Measurements from ENCODE around the gene CAPN15.
A peak's percentile ranks its signal among the peaks of the same experiment; 100 is the strongest.

The CAPN15 gene

DNA sequence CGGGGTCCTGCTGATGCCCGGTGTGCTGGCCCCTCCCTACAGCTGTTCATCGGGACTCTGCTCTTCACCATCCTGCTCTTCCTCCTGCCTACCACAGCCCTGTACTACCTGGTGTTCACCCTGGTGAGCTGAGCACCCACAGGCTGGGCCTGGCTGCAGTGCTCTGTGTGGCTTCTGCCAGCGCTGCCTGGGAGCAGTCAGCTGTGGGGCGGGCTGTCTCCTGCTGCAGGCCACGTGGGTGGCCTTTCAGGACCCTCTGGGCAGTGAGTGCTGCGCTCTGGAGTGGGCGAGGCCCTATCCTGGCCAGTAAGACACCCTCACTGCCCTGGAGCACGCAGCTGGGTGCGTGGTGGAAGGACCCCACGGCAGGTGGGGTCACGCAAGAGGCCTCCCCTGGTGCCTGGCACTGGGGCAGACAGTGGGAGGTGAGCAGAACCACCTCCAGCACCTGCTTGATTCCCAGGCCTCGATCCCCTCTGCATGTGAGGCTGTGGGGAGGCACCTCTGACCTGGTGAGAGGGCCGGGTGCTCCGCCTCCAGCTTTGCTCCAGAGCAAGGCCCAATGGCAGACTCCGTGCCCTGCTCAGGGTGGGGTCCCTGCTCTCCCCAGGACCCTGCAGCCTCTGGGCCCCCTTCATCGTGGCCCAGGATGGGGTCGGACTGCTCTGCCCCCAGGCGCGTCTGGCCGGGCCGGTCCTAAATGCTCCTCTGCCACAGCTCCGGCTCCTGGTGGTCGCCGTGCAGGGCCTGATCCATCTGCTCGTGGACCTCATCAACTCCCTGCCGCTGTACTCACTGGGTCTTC lies 52.8 kb downstream of the CAPN15 start:
- no peak for DNase-seq

DNA sequence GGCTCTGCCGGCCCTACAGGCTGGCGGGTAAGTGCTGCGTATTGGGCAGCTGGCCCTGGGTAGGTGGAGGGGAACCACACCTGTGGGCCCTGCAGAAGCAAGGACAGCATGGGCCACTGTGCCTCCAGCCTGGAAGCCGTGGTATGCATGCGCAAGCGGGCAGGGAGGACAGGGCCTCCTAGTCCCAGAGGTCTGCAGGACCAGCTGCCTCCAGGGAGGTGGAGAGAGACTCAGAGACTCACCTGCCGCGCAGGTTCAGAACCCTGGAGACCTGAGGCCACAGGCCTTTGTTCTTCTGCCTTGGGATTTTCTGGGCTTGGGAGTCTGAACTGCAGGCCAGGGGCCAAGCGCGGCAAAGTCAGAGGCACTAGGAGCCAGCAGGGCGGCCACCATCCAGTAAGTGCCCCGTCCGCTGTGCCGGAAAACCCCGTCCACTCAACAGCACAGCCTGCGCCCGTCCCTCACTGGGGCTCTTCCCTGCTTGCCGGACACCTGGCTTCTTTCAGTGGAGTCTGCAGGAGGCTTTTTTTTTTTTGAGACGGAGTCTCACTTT lies 53.5 kb downstream of the CAPN15 start:
- no peak for DNase-seq

DNA sequence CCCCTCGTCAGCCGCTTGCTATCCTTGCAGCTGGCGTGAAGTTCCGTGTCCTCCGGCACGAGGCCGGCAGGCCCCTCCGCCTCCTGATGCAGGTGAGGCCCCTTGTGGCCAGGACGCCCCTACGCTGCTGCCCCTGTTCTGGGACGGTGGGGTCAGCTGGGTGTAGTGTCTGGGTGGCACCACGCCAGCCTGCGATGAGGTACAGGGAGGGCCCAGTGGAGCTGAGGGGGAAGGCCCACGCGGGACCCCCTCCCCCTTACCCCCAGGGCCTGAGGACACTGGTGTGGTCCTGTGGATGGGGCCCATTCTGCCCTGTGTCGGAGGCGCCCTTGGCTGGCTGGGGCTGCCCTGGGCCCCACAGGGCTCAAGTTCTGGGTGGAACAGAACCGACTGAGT lies 54.7 kb downstream of the CAPN15 start:
- no peak for DNase-seq

DNA sequence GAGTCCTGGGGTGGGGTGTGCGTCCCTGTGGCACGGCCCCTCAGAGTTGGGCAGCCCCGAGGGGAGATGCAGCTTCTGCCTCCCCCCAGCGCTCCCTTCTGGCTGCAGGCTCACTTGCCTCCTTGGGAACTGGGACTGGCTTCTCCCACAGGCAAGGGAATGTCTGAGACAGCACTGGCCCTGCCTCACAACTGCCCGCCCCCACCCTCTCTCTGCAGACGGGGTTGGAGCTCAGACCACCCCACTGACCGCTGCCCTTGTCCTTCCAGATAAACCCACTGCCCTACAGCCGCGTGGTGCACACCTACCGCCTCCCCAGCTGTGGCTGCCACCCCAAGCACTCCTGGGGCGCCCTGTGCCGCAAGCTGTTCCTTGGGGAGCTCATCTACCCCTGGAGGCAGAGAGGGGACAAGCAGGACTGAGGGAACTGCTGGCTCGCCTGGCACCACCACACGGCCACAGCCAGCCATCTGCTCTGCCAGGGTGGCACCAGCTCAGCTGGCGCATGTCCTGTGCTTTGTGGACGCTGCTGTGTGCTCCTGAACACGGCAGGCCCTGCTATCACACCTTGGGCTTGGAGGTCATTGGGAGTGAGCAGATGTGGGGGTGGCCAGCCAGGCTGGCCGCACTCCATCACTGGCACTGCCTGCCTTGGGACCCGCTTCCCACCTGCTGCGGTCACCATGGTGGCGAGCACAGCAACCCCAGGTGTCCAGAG lies 55.3 kb downstream of the CAPN15 start:
- no peak for DNase-seq

DNA sequence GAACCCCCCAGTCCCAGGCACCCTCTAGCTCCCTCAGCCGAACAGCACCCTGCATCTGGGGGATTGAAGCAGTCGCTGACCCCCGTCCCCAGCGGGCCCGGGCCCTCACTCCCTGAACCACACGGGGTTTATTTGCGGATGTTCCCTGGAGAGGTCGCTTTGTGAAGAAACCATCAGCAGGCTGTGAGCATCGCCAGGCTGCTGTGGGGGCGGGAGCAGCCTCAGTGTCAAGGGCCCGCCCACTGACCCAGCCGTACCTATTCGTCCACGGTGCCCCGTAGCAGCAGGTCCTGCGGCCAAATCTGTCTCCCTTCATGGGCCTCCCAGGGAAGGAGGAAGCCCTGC lies 55.9 kb downstream of the CAPN15 start:
- no peak for DNase-seq

DNA sequence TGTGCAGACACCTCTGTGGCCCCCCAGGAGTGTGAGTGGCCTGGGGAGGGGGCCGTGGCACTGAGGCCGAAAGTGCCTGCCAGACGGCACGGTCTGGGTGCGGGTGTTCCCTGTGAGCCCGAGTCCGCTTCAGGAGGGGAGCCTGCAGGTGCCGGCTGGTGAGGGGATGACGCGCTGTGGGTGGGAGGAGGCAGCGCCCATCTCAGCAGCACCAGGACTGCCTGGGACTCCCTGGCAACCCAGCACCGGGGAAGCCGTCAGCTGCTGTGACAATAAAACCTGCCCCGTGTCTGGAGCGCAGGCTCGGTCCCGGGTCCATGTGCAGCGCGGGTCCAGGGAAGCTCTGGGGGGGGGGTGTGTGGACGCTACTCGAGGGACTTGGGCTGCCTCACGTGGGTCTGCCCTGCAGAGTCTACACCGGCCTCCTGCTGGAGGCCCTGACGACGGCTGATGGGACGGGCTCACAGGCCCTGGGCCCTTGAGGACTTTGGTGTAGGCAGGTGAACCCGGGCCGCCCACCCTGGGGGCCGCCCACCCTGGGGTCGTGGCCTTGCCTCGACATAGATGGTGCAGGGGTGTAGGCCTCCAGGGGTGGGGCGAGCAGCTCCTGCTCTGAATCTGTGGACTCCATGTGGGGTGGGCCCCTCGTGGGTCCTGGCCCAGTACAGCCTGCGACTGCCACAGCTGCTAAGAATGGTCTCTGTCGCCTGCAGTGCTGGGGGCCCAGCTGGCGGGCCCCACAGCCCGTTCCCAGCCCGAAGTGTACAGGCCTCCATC lies 56.5 kb downstream of the CAPN15 start:
- no peak for DNase-seq

DNA sequence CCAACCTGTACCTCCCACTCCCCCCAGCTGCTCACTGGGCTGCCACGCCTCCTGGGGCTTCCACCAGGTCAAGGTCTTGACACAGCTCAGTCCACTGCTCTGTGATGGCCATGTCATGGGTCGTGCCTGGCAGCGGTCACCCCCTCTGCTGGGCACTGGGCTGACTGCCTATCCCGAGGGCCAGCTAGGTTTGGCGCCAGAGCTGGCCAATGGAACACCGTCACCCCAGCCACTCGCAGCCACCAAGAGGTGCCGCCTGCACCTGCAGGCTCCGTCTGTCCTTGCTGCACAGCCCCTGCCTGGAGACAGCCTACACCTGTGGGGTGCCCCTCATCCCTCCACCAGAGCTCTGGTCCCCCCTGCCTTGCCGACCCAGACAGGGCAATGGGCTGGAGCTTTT lies 57.8 kb downstream of the CAPN15 start:
- DNase-seq: no peak

DNA sequence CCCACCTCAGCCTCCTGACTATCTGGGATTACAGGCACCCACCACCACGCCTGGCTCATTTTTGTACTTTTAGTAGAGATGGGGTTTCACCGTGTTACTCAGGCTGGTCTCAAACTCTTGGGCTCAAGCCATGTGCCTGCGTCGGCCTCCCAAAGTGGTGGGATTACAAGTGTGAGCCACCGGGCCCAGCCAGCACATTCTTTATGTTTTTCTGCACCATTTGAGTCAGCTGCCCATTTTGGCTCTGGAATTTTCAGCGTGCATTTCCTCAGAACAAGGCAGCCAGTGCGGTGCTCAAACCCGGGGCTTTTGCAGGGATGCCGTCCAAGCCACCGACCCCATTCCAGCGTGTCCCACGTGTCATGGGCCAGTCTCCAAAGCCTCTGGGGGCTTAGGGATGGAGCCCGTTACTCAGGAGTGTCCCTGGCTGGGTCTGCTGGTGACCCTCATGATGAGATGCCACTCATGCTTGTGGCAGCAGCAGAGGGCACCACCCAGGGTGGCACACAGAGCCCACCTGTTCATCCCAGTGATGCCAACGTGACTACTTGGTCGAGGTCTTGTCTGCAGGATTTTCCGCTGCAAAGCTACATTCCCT lies 58.6 kb downstream of the CAPN15 start:
- no peak for DNase-seq

DNA sequence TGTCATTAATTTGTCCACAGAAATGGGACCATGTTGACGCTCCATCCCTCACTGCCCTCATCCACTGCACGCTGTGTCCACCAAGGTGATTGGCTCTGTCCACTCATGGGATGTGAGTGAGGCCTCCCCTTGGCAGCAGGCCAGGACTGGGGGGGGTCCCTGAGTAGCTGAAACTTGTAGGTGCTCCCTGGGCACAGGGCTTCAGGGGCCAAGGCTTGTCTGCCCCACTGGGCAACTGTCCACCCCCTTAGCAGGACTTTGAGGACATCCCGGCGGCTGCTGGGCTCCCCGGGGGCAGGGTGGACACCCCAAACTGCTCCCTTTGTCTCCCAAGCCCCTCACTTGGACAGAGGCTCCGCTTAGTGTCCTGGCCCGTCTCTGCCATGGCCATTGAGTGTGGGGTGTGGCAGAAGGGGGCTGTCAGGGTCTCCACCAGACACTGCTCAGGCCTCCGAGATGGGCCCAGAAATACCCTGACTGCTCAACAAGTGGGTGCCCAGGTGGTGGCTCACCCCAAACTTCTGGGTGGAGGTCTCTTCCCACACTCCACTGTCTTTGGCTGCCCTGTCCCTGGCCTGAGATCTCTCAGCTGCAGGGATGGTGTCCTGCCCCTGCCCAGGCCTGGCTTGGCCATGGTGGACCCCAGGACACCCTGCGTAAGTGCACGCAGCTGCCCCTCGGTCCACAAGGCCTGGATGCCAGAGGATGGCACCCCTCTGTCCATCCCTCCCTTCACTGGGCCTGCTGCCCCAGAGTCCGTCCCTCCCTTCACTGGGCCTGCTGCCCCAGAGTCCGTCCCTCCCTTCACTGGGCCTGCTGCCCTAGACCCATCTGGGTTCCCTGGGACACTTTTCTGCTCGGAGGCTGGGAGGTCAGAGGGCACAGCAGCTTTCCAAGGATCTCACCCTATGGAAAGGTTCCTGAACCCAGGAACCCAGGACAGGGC lies 59.4 kb downstream of the CAPN15 start:
- no peak for DNase-seq

DNA sequence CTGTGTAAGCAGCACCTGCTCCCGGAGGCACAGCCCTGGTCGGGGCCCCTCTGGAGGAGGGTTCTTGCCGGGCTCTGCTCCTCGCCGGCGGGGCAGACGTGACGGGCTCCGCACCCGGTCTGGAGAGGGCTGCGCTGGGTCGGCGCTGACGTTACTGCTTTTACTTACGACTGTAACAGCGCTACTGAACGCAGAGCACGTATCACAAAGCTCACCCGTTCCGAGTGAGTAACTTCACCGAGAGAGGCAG lies 61.1 kb downstream of the CAPN15 start:
- DNase-seq: peak in 2 of 6 experiments; percentile 60 to 62

DNA sequence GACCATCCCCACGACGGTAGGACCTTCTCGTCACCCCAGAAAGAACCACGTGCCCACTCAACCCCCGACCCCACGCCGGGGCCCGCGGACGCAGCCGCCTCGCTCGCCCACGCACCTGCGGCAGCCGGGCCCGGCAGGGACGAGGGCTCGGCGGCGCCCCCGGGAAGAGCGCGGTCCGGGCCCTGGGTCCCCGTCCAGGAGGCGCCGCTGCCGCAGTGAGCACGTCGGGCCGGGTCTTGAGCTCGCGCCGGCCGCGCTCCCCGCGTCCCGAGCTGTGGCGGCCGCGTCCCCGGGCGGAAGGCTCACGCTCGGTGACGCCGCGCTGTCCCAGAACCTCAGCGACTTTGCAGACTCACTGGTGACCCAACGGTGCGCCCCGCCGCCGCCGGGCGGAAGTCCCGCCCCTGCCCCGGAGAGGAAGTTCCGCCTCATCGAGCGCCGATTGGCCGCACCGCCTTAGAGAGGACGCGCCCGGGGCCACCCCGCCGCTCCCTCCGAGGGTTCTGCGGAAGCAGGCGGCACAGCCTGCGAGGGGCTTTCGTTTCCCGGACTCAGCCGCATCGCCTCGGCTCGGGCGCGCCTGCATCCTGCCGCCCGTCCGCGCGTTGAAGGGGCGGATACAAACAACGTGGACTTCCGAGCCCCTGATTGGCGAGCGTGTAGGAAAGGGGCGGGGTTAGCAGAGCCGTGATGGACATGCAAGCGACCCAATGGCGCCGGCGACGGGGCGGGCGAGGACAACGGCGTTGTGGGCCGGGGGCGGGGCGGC lies 61.6 kb downstream of the CAPN15 start:
- DNase-seq: peak; percentile 96 to 100 (median 98)

DNA sequence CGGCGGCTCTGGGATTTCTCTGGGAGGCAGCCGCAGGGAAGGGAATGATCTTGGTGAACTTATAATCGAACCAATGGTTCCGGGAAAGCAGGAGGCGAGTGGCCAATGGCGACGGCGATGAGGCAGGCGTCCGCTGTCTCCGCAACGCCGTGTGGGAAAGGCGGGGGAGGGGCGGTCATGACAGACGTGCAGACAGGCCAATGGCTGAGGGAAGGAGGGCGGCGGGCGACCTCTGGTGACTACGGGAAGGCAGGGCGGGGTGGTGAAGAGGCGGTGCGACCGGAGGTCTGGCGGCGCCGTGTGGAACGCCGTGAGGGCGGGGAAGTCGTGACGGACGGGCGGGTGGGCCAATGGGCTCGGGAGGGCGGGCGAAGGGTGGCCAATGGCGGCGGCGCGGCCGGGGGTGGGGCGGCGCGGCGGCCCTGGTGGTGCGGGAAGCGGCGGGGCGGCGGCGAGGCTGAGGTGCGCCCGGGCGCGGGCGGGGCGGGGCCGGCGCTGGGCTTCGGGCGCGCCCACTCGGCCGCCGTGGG lies 62.2 kb downstream of the CAPN15 start, which contains the start of gene RAB40C:
TSS of gene RAB40C (plus strand) at position 409 of the 530 bp plus-strand sequence. CDS start 226 bp downstream, outside the sequence.
- peak; percentile 98 to 100 (median 99) for DNase-seq

DNA sequence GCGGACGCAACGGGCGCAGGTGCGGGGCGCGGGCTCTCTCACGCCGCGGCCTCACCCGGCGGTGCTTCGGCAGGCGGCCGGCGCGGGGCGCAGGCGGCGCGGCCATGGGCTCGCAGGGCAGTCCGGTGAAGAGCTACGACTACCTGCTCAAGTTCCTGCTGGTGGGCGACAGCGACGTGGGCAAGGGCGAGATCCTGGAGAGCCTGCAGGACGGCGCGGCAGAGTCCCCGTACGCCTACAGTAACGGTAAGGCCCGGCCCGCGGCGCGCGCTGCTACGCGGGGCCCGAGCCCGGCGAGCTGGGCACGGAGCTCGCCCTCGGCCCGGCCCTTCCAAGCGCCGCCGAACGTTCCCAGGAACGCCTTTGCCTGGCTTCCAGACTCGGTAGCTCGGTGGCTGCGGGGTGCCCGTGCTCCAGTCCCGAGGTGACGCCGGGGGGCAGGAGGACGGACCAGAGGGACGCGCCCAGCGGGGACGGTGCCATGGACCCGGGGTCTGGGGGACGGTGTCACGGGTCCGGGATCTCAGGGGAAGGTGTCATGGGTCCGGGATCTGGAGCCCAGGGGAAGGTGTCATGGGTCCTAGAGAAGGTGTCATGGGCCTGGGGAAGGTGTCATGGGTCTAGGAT lies 62.8 kb downstream of the CAPN15 start:
- DNase-seq: peak in 2 of 6 experiments; percentile 41 to 42

DNA sequence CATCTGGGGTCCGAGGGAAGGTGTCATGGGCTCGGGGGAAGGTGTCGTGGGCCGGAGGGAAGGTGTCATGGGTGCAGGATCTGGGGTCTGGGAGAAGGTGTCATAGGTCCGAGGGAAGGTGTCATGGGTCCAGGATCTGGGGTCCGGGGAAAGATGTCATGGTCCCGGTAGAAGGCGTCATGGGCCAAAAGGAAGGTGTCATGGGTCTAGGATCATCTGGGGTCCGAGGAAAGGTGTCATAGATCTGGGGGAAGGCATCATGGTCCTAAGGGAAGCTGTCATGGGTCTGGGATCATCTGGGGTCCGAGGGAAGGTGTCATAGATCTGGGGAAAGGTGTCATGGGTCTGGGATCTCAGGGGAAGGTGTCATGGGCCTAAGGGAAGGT lies 63.3 kb downstream of the CAPN15 start:
- DNase-seq: no peak

DNA sequence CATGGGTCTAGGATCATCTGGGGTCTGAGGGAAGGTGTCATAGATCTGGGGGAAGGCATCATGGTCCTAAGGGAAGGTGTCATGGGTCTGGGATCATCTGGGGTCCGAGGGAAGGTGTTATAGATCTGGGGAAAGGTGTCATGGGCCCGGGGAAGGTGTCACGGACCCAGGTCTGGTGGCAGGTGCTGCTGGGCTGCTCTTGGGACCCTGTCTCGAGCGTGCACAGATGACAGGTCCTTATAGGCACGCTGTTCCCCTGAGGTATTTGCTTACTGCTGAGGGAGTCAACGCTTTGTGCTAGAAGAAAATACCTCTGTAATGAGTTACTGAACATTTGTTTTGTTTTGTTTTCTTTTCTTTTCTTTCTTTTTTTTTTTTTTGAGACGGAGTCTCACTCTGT lies 63.7 kb downstream of the CAPN15 start:
- DNase-seq: no peak

DNA sequence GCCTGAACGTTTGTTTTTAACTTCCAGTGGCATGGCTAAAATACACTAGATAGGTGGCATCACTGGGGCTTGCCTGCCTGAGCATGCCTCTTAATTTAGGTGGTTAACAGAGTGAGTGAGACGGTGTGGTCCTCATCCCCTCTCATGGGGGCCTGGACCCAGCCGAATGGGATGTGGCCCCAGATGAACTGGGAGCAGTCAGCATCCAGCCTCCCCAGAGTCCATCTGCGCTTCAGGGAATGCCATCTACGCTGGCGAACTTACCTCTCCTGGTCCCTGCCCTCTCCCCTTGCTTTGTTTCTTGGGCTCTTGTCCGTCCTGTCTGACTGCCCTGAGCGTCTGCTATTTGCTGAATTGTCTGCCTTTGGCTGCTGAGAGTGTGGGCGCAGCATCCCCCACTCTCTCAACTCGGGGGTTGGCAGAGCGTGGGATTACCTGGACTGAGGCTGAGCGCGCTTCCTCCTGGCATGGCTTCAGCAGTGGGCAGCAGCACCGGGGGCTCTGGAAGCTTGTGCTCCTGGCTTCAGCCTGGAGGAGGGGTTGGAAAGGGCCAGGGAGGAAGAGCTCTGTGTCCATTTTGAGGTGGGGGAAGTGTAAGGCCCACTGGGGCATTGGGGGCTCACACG lies 64.5 kb downstream of the CAPN15 start:
- DNase-seq: no peak

DNA sequence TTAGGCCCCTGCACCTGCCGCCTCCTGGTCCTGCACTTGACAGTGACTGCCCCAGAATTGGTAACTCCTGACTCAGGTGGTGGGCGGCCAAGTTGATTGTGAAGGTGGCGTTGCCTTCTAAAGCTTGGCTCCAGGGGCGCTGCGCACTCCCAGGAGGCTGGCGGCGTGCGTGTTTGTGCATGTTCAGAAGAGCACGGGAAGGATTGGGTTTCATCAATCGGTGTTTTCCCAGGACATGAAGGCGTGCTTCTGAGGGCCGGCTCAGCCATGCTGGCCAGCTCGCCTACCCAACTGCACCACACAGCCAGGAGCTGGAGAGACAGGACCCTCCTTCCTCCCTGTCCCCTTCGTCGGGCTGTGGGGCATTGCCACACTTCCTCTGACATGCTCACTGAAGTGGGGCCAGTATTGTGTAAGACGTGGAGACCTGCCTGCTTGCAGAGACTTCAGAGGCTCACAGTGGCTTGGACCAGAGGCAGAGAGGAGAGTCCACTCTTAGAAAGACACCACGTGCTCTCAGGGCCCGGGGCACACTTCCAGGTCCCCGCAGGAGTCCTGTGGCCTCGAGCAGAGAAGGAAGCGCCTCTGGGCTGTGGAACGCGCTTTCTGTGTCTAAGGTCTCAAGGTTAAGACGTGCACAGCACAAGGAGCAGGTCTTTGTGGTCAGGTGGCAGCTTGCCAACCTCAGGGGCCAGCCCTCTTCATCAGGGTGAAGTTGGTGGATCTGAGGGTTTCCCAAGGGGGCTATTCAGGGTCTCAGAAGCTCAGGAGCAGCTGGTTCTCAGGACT lies 65.2 kb downstream of the CAPN15 start:
- DNase-seq: no peak

DNA sequence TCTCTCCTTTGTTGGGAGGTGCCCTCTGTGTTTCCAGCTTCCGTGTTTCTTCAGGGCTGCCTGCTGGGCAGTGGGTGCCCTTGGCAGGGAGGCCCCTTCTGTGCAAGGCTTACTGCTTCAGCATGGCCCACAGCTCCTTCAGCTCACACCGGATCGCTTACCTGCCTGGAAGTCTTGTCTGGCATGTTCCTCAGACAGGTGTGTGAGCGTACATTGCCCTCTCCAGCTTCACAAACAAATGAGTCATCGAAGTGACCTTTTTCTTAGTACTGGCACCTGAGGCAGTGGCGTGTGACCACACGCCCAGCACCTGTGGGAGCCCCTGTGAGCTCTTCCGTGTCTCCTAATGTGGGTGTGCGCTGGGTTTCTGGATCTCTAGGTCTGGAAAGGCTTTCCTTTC lies 65.9 kb downstream of the CAPN15 start:
- no peak for DNase-seq

DNA sequence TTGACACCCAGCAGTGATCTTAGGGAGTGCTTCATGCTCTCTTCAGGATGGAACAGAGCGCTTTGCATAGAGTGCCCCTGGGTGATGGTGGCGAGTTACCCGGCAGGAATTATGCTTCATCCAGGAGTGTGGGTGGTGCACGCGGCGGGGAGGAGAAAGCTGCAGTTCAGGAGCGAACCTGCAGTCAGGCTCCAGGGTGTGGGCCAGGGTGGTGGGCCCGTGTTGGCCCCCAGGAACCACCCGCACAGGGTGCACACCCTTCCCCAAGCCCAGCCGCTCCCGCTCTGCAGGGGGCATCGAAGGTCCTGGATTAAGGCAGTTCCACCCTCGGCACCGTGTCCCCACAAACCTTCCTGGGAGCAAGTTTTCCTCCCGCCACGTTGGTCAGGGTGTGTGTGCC lies 66.3 kb downstream of the CAPN15 start:
- DNase-seq: no peak
